Measurements from ENCODE around the gene BUB1B. TPM values are rescaled to one million over a fixed set of nuclear protein-coding genes. Genes with fewer than 3 reads are reported as not detected.

The BUB1B gene
- polyA plus RNA-seq, 1 of the 3 experiments (the other 2 are of a cell fraction): 12.6 TPM

- no peak overlapping the region; the same call in 1 of the 2 replicates for H2AFZ ChIP-seq (ENCODE audit: low read depth)
- no peaks in the 10 kb centered on the region for H3K9me3 ChIP-seq
- H3K4me1 ChIP-seq (ENCODE audit: control insufficient read depth in 1 of 2, insufficient read depth in 2 of 2, low read depth in 1 of 2, low read length in 1 of 2): no peaks in the 10 kb centered on the region; a peak in 1 of 4 replicates
- no peaks in the 10 kb centered on the region for H3K27me3 ChIP-seq (ENCODE audit: insufficient read depth)
- no peaks in the 10 kb centered on the region for H3K79me2 ChIP-seq (ENCODE audit: insufficient read depth)
- TF ChIP-seq NFIC (IDR thresholded peaks at IDR 0.05; ENCODE audit: borderline replicate concordance) (peak; percentile 21; the same call in 1 of the 2 replicates), FOSL2 (IDR thresholded peaks at IDR 0.05; ENCODE audit: borderline replicate concordance, low read depth) (peak; percentile 38; the same call in 1 of the 2 replicates), MAX (IDR thresholded peaks at IDR 0.05; ENCODE audit: low read depth) (peak; percentile 30; the same call in 1 of the 2 replicates), FOXJ3 (CRISPR knock-in tag; IDR thresholded peaks at IDR 0.05) (no peak), JUND (IDR thresholded peaks at IDR 0.05) (peak; percentile 14; the same call in 1 of the 2 replicates), FOXM1 (IDR thresholded peaks at IDR 0.05; ENCODE audit: low read depth) (no peak), USF1 (IDR thresholded peaks at IDR 0.05; ENCODE audit: borderline replicate concordance, low read depth) (no peak), SIN3A (IDR thresholded peaks at IDR 0.05; ENCODE audit: borderline replicate concordance, low read depth, low read length) (no peak), RXRA (IDR thresholded peaks at IDR 0.05; ENCODE audit: borderline replicate concordance, low read depth) (no peak), TAF1 (IDR thresholded peaks at IDR 0.05; ENCODE audit: borderline replicate concordance, low read depth, low read length) (no peak)
- CTCF ChIA-PET: interaction anchor here (1.2 to 25.6 kb wide), 7 partner anchors 10 to 219 kb away, joined by 3 to 868 read pairs (median 61); partner anchors contain the start of gene PAK6
- peaks cover 9% of the 10 kb centered on the region for H3F3A ChIP-seq (replicated peaks; ENCODE audit: insufficient read depth)
- 71% methylated on average over 11 of the region's 12 CpGs for WGBS (ENCODE audit: low lambda C conversion rate)
- no peaks in the 10 kb centered on the region for H4K20me1 ChIP-seq (ENCODE audit: insufficient read depth)
- POLR2A ChIA-PET: no interaction called here
- H3K9me2 ChIP-seq: no peaks in the 10 kb centered on the region
- H3K36me3 ChIP-seq (replicated peaks in 1 of 2; ENCODE audit: control insufficient read depth in 1 of 2, insufficient read depth in 2 of 2, low read length in 1 of 2): no peaks in the 10 kb centered on the region
- DNase-seq: no peak
- peak overlapping the region in 1 of 2 experiments; percentile 46; a peak in 1 of 4 replicates for H3K27ac ChIP-seq (ENCODE audit: low read depth in 2 of 2, low read length in 1 of 2)
- peak overlapping the region; percentile 13; the same call in 1 of the 2 replicates for H3K4me2 ChIP-seq
- no peak overlapping the region for H3K9ac ChIP-seq
- H3K4me3 ChIP-seq (ENCODE audit: low read depth in 2 of 2, low read length in 1 of 2): no peak overlapping the region
Measured at GRCh38 chr15:40263024-40263754, 102.3 kb downstream of the BUB1B start.

- Histone ChIP-seq H3K9me3 (no peaks in the 10 kb centered on the region), H3K27ac (ENCODE audit: low read depth in 2 of 2, low read length in 1 of 2) (no peak overlapping the region), H3K36me3 (replicated peaks in 1 of 2; ENCODE audit: control insufficient read depth in 1 of 2, insufficient read depth in 2 of 2, low read length in 1 of 2) (no peaks in the 10 kb centered on the region), H3K79me2 (ENCODE audit: insufficient read depth) (no peaks in the 10 kb centered on the region), H3K9me2 (no peaks in the 10 kb centered on the region), H3K4me2 (no peak overlapping the region), H3F3A (replicated peaks; ENCODE audit: insufficient read depth) (peaks cover 9% of the 10 kb centered on the region), H3K9ac (no peak overlapping the region), H3K4me3 (ENCODE audit: low read depth in 2 of 2, low read length in 1 of 2) (no peak overlapping the region), H4K20me1 (ENCODE audit: insufficient read depth) (no peaks in the 10 kb centered on the region), H2AFZ (ENCODE audit: low read depth) (no peak overlapping the region), H3K4me1 (ENCODE audit: control insufficient read depth in 1 of 2, insufficient read depth in 2 of 2, low read depth in 1 of 2, low read length in 1 of 2) (no peaks in the 10 kb centered on the region; a peak in 1 of 4 replicates), H3K27me3 (ENCODE audit: insufficient read depth) (no peaks in the 10 kb centered on the region)
- CTCF ChIA-PET: interaction anchor here (0.9 to 25.6 kb wide), 8 partner anchors 9 to 221 kb away, joined by 4 to 868 read pairs (median 32); partner anchors contain the start of gene PAK6
- WGBS (ENCODE audit: low lambda C conversion rate): 86% methylated on average over 11 of the region's 16 CpGs
- POLR2A ChIA-PET: interaction anchor here (1.4 kb wide), 1 partner anchor 14 kb away, joined by 3 read pairs; no protein-coding TSS in a partner anchor
- DNase-seq: no peak
- TF ChIP-seq RAD21 (IDR thresholded peaks at IDR 0.05; ENCODE audit: low read length) (no peak), PBX3 (IDR thresholded peaks at IDR 0.05) (no peak), SMC3 (IDR thresholded peaks at IDR 0.05; ENCODE audit: low read depth, low read length) (no peak), TAF1 (IDR thresholded peaks at IDR 0.05; ENCODE audit: borderline replicate concordance, low read depth, low read length) (no peak), RXRA (IDR thresholded peaks at IDR 0.05; ENCODE audit: borderline replicate concordance, low read depth) (no peak), TCF12 (IDR thresholded peaks at IDR 0.05) (no peak), USF2 (IDR thresholded peaks at IDR 0.05; ENCODE audit: borderline replicate concordance, low read depth, low read length) (no peak), FOXJ3 (CRISPR knock-in tag; IDR thresholded peaks at IDR 0.05) (no peak), CTCF (IDR thresholded peaks at IDR 0.05) (no peak), NRF1 (IDR thresholded peaks at IDR 0.05; ENCODE audit: low read depth, low read length) (no peak), ELF1 (IDR thresholded peaks at IDR 0.05) (no peak), TEAD4 (IDR thresholded peaks at IDR 0.05; ENCODE audit: borderline replicate concordance, insufficient read depth) (no peak), SIN3A (IDR thresholded peaks at IDR 0.05; ENCODE audit: borderline replicate concordance, low read depth, low read length) (no peak), MXI1 (IDR thresholded peaks at IDR 0.05; ENCODE audit: low read depth, low read length) (no peak), MEF2A (IDR thresholded peaks at IDR 0.05; ENCODE audit: borderline replicate concordance, low read depth) (no peak)
Measured at GRCh38 chr15:40264321-40265153, 103.7 kb downstream of the BUB1B start.
